ENCODE measurements around the gene MRPS21.

Gene MRPS21

GRCh38 chr1:150259758-150260669 lies 33.6 kb upstream of the MRPS21 start:
- peak overlapping the region; percentile 73 for H3K27ac ChIP-seq
- no peak for TF ChIP-seq ZFX (IDR thresholded peaks at IDR 0.05; ENCODE audit: borderline replicate concordance)
- TF ChIP-seq CTCF (IDR thresholded peaks at IDR 0.05) = no peak

GRCh38 chr1:150261367-150261766 lies 32.3 kb upstream of the MRPS21 start:
- no peak overlapping the region for H3K27ac ChIP-seq
- TF ChIP-seq CTCF (IDR thresholded peaks at IDR 0.05) (no peak), ZFX (IDR thresholded peaks at IDR 0.05; ENCODE audit: borderline replicate concordance) (no peak)

- TF ChIP-seq ZFX (IDR thresholded peaks at IDR 0.05; ENCODE audit: borderline replicate concordance) (no peak), CTCF (IDR thresholded peaks at IDR 0.05) (no peak)
- peak overlapping the region; percentile 20; the same call in 1 of the 2 replicates for H3K27ac ChIP-seq
Observed at GRCh38 chr1:150262388-150263320, 31.0 kb upstream of the MRPS21 start.

GRCh38 chr1:150263549-150263948 lies 30.1 kb upstream of the MRPS21 start:
- peak overlapping the region; percentile 18; the same call in 1 of the 2 replicates for H3K27ac ChIP-seq
- TF ChIP-seq ZFX (IDR thresholded peaks at IDR 0.05; ENCODE audit: borderline replicate concordance) = no peak
- TF ChIP-seq CTCF (IDR thresholded peaks at IDR 0.05) = no peak

- TF ChIP-seq ZFX (IDR thresholded peaks at IDR 0.05; ENCODE audit: borderline replicate concordance) (no peak), CTCF (IDR thresholded peaks at IDR 0.05) (no peak)
- H3K27ac ChIP-seq = peak overlapping the region; percentile 82
Observed at GRCh38 chr1:150267896-150268295, 25.8 kb upstream of the MRPS21 start.

GRCh38 chr1:150268340-150268704 lies 25.3 kb upstream of the MRPS21 start:
- TF ChIP-seq CTCF (IDR thresholded peaks at IDR 0.05) (no peak), ZFX (IDR thresholded peaks at IDR 0.05; ENCODE audit: borderline replicate concordance) (no peak)
- peak overlapping the region; percentile 82 for H3K27ac ChIP-seq

Data from 22Rv1 (cell line).